ENCODE measurements around the gene FAM120B. TPM values are rescaled to one million over a fixed set of nuclear protein-coding genes. Genes with fewer than 3 reads are reported as not detected.

The FAM120B gene
- total RNA-seq, 1 donor from 2014 or later, result 9.9 TPM

GRCh38 chr6:170429450-170429849 is 122.9 kb downstream of the FAM120B start:
- DNase-seq (ENCODE audit: low spot score in 2 of 2), result peak in 1 of 2 donors; percentile 7

DNA sequence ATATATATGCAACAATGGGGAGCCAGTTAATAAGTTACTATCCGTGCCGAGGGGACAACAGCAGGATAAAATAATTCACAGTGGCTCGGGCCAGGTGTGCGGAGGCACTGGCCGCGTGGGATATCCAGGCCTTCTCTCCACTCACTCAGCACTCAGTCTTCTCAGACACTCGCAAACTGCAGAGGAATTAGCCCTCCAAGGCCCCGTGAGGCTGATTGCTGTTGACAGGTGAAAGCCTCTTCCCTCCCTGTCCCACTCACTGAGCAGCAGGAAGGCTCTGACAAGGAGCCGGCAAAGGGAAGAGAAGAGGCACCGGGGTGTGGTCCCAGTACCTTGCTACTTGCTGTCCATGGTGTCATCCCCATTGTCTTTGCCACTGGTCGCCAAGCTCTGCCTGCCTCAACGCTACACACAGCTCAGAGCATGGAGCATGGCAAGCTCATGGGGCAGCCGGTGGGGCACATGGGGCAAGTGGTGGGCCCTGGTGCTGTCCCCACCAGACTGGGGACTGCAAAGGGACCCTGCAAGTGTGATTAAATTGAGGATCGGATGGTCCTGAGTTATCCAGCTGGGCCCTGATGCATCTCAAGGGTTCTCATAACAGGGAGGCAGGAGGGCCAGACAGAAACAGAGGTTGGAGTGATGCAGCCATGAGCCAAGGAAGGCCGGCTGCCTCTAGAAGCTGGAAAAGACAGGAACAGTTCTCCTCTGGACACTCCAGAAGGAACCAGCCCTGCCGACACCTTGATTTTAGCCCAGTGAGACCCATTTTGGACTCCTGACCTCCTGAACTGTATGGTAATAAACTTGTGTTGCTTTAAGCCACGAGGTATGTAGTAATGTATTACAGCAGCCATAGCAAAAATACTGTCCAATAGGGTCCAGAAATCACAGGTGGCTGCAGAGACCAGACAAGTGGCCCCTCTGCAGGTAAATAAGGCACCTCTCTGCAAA is 126.9 kb downstream of the FAM120B start:
- TF ChIP-seq CTCF (IDR thresholded peaks at IDR 0.05), result no peak
- H3K36me3 ChIP-seq, result no peaks in the 10 kb centered on the region
- DNase-seq (ENCODE audit: low spot score in 2 of 2), result peak in 1 of 2 donors; percentile 50

More at GRCh38 chr6:170429450-170429849, 122.9 kb downstream of the FAM120B start:
- no peaks in the 10 kb centered on the region for H3K27me3 ChIP-seq
- H3K36me3 ChIP-seq, result no peaks in the 10 kb centered on the region
- no peaks in the 10 kb centered on the region for H3K9me3 ChIP-seq
- no peaks in the 10 kb centered on the region for H3K4me1 ChIP-seq
- TF ChIP-seq CTCF (IDR thresholded peaks at IDR 0.05), result no peak
- no peak overlapping the region for H3K4me3 ChIP-seq
- intact Hi-C loops (cut with DNase I), result no loop called here
- no peak overlapping the region for H3K27ac ChIP-seq

GRCh38 chr6:170434117-170434820 is 127.7 kb downstream of the FAM120B start:
- no peaks in the 10 kb centered on the region for H3K9me3 ChIP-seq
- DNase-seq (ENCODE audit: low spot score in 2 of 2), result peak in 1 of 2 donors; percentile 54
- H3K27ac ChIP-seq, result no peak overlapping the region
- H3K4me3 ChIP-seq, result no peak overlapping the region
- no peak for TF ChIP-seq CTCF (IDR thresholded peaks at IDR 0.05)
- intact Hi-C loops (cut with DNase I), result no loop called here
- no peaks in the 10 kb centered on the region for H3K4me1 ChIP-seq
- H3K27me3 ChIP-seq, result no peaks in the 10 kb centered on the region
- no peaks in the 10 kb centered on the region for H3K36me3 ChIP-seq

More for the DNA sequence above, 126.9 kb downstream of the FAM120B start:
- Histone ChIP-seq H3K4me1 (no peaks in the 10 kb centered on the region), H3K9me3 (no peaks in the 10 kb centered on the region), H3K27me3 (no peaks in the 10 kb centered on the region), H3K4me3 (no peak overlapping the region), H3K27ac (no peak overlapping the region)
- intact Hi-C loops (cut with DNase I), result no loop called here

GRCh38 chr6:170434821-170435155 is 128.2 kb downstream of the FAM120B start:
- H3K4me1 ChIP-seq, result no peaks in the 10 kb centered on the region
- H3K9me3 ChIP-seq, result no peaks in the 10 kb centered on the region
- no peak overlapping the region for H3K4me3 ChIP-seq
- no peaks in the 10 kb centered on the region for H3K36me3 ChIP-seq
- no peak for TF ChIP-seq CTCF (IDR thresholded peaks at IDR 0.05)
- DNase-seq (ENCODE audit: low spot score in 2 of 2), result peak in 1 of 2 donors; percentile 22
- intact Hi-C loops (cut with DNase I), result no loop called here
- H3K27ac ChIP-seq, result no peak overlapping the region
- H3K27me3 ChIP-seq, result no peaks in the 10 kb centered on the region

GRCh38 chr6:170435766-170436165 is 129.2 kb downstream of the FAM120B start:
- H3K36me3 ChIP-seq, result no peaks in the 10 kb centered on the region
- H3K4me3 ChIP-seq, result no peak overlapping the region
- H3K4me1 ChIP-seq, result no peaks in the 10 kb centered on the region
- TF ChIP-seq CTCF (IDR thresholded peaks at IDR 0.05), result no peak
- peak in 1 of 2 donors; percentile 53 for DNase-seq (ENCODE audit: low spot score in 2 of 2)
- no peaks in the 10 kb centered on the region for H3K9me3 ChIP-seq
- no peak overlapping the region for H3K27ac ChIP-seq
- no peaks in the 10 kb centered on the region for H3K27me3 ChIP-seq
- intact Hi-C loops (cut with DNase I), result no loop called here

Data from ascending aorta (tissue), 2 donors.